H9 (cell line): Measurements from ENCODE around the gene MRPL55. TPM values are rescaled to one million over a fixed set of nuclear protein-coding genes. Genes with fewer than 3 reads are reported as not detected.
A peak's percentile ranks its signal among the peaks of the same experiment; 100 is the strongest.

Experiments used
- DNase-seq: peaks from one replicate; pipeline ENCODE4 v3.0.0-alpha.2; 2017
- H2AFZ ChIP-seq: one replicate; pipeline ENCODE4 v1.6.1; 2013; ENCODE audit warnings: mild to moderate bottlenecking, low read length, control low read depth, moderate library complexity
- H2AK5ac ChIP-seq: 2 replicates; pipeline ENCODE4 v1.6.1; 2013; ENCODE audit warnings: low read length, control low read depth, mixed read lengths; ENCODE audit not compliant: insufficient read length
- H2BK120ac ChIP-seq: one replicate; pipeline ENCODE4 v1.6.1; 2013; ENCODE audit warnings: low read depth, mild to moderate bottlenecking, low read length, control low read depth, inconsistent platforms; ENCODE audit not compliant: poor library complexity, severe bottlenecking
- H2BK12ac ChIP-seq: 2 replicates; pipeline ENCODE4 v1.6.1; 2013; ENCODE audit warnings: low read length, control low read depth, mixed read lengths, low read depth; ENCODE audit not compliant: insufficient read length
- H2BK15ac ChIP-seq: 2 replicates; pipeline ENCODE4 v1.6.1; 2013; ENCODE audit warnings: low read depth, low read length, control low read depth
- H2BK20ac ChIP-seq: one replicate; pipeline ENCODE4 v1.6.1; 2013; ENCODE audit warnings: low read depth, mild to moderate bottlenecking, low read length, control low read depth, inconsistent platforms; ENCODE audit not compliant: poor library complexity, severe bottlenecking
- H2BK5ac ChIP-seq: 2 replicates; pipeline ENCODE4 v1.6.1; 2013; ENCODE audit warnings: low read length, control low read depth, mixed read lengths; ENCODE audit not compliant: insufficient read length
- H3K14ac ChIP-seq: 2 replicates; pipeline ENCODE4 v1.6.1; 2013; ENCODE audit warnings: low read length, control low read depth; ENCODE audit not compliant: insufficient read depth
- H3K18ac ChIP-seq: 2 replicates; pipeline ENCODE4 v1.6.1; 2013; ENCODE audit warnings: low read depth, mild to moderate bottlenecking, mixed read lengths, low read length, control low read depth; ENCODE audit not compliant: insufficient read length
- H3K23ac ChIP-seq: 2 replicates; pipeline ENCODE4 v1.6.1; 2013; ENCODE audit warnings: low read length, control low read depth, mixed read lengths, low read depth; ENCODE audit not compliant: insufficient read length
- H3K23me2 ChIP-seq: 2 replicates; pipeline ENCODE4 v1.6.1; 2013; ENCODE audit warnings: low read depth, mild to moderate bottlenecking, mixed read lengths, low read length, control low read depth; ENCODE audit not compliant: insufficient read length, poor library complexity, severe bottlenecking
- H3K27ac ChIP-seq: 2 replicates; pipeline ENCODE4 v1.5.1; 2013; ENCODE audit warnings: low read length, control low read depth, mixed read lengths, low read depth; ENCODE audit not compliant: insufficient read length
- H3K27me3 ChIP-seq: 2 replicates; pipeline ENCODE4 v1.6.1; 2013; ENCODE audit warnings: low read length, control low read depth, inconsistent platforms; ENCODE audit not compliant: insufficient read depth
- H3K4ac ChIP-seq: 2 replicates; pipeline ENCODE4 v1.6.1; 2013; ENCODE audit warnings: low read depth, mild to moderate bottlenecking, control low read depth, inconsistent platforms, low read length, moderate library complexity
- H3K4me1 ChIP-seq: 2 replicates; pipeline ENCODE4 v1.6.1; 2013; ENCODE audit warnings: low read length, control low read depth, inconsistent platforms; ENCODE audit not compliant: insufficient read depth
- H3K4me2 ChIP-seq: 2 replicates; pipeline ENCODE4 v1.6.1; 2013; ENCODE audit warnings: low read length, control low read depth, mixed read lengths; ENCODE audit not compliant: insufficient read length, insufficient read depth
- H3K56ac ChIP-seq: 2 replicates; pipeline ENCODE4 v1.6.1; 2013; ENCODE audit warnings: low read depth, mild to moderate bottlenecking, mixed read lengths, low read length, control low read depth; ENCODE audit not compliant: insufficient read length
- H3K79me1 ChIP-seq: 2 replicates; pipeline ENCODE4 v1.6.1; 2013; ENCODE audit warnings: low read depth, mild to moderate bottlenecking, moderate library complexity, low read length, control low read depth, inconsistent platforms; ENCODE audit not compliant: insufficient read depth, poor library complexity, severe bottlenecking
- H3K79me2 ChIP-seq: 2 replicates; pipeline ENCODE4 v1.6.1; 2013; ENCODE audit warnings: low read length, control low read depth, inconsistent platforms; ENCODE audit not compliant: insufficient read depth
- H3K9ac ChIP-seq: 2 replicates; pipeline ENCODE4 v1.6.1; 2013; ENCODE audit warnings: low read length, control low read depth, mixed read lengths; ENCODE audit not compliant: insufficient read length; ENCODE audit errors: extremely low read depth
- H3K9me3 ChIP-seq: one replicate; pipeline ENCODE4 v1.6.1; 2013; ENCODE audit warnings: low read depth, low read length, inconsistent platforms; ENCODE audit not compliant: control insufficient read depth
- H3T11ph ChIP-seq: one replicate; pipeline ENCODE4 v1.6.1; 2013; ENCODE audit warnings: mild to moderate bottlenecking, low read length, control low read depth, inconsistent platforms
- H4K20me1 ChIP-seq: one replicate; pipeline ENCODE4 v1.6.1; 2013; ENCODE audit not compliant: control insufficient read depth, insufficient read length, insufficient read depth
- H4K5ac ChIP-seq: 2 replicates; pipeline ENCODE4 v1.6.1; 2013; ENCODE audit warnings: low read depth, mild to moderate bottlenecking, mixed read lengths, low read length, control low read depth; ENCODE audit not compliant: insufficient read length
- H4K8ac ChIP-seq: replicated peaks from 2 replicates; pipeline ENCODE4 v1.6.1; 2013; ENCODE audit warnings: low read length, control low read depth, mixed read lengths, low read depth; ENCODE audit not compliant: insufficient read length
- H4K91ac ChIP-seq: 2 replicates; pipeline ENCODE4 v1.6.1; 2013; ENCODE audit warnings: low read depth, mild to moderate bottlenecking, moderate library complexity, mixed read lengths, low read length, control low read depth; ENCODE audit not compliant: insufficient read length
- H3K27ac Mint-ChIP-seq, 3 experiments: 2 replicates in 2 of 3; 3 replicates in 1 of 3; pipeline ENCODE4 v1.8.0; 2020 to 2021; ENCODE audit warnings: mixed read lengths in 3 of 3, mild to moderate bottlenecking in 1 of 3, moderate library complexity in 1 of 3
- H3K27me3 Mint-ChIP-seq: 2 replicates; pipeline ENCODE4 v1.8.0; 2021; ENCODE audit warnings: low read depth, mild to moderate bottlenecking, moderate library complexity, mixed read lengths
- H3K36me3 Mint-ChIP-seq, 3 experiments: 2 replicates in 2 of 3; 3 replicates in 1 of 3; pipeline ENCODE4 v1.8.0; 2020 to 2021; ENCODE audit warnings: low read depth in 3 of 3, mixed read lengths in 3 of 3; ENCODE audit not compliant: insufficient read depth in 1 of 3
- H3K4me1 Mint-ChIP-seq, 2 experiments: 2 replicates each; pipeline ENCODE4 v1.8.0; 2020; ENCODE audit warnings: mixed read lengths in 2 of 2
- H3K4me3 Mint-ChIP-seq, 2 experiments: 2 replicates in 1 of 2; 3 replicates in 1 of 2; pipeline ENCODE4 v1.8.0; 2020 to 2021; ENCODE audit warnings: mild to moderate bottlenecking in 2 of 2, mixed read lengths in 2 of 2, moderate library complexity in 1 of 2
- H3K9me3 Mint-ChIP-seq, 2 experiments: 2 replicates in 1 of 2; 3 replicates in 1 of 2; pipeline ENCODE4 v1.8.0; 2020; ENCODE audit warnings: mild to moderate bottlenecking in 2 of 2, mixed read lengths in 2 of 2, moderate library complexity in 1 of 2
- CTCF ChIP-seq: fragments of 200-600 bp; sonication (generic); conservative IDR thresholded peaks from 3 replicates; pipeline ENCODE4 v1.8.0; 2021; ENCODE audit warnings: antibody characterized with exemption, mild to moderate bottlenecking
- WGBS: extraction: QIAGEN DNeasy Blood & Tissue Kit; methylation state at CpG from one replicate; pipeline ENCODE4 v1.1.7; 2013; ENCODE audit warnings: missing lambda C conversion rate, low lambda C conversion rate, mixed read lengths; ENCODE audit not compliant: insufficient read length; ENCODE audit errors: extremely low coverage; 5-methylcytosine and 5-hydroxymethylcytosine counted together
- total RNA-seq: library from RNA; stranded (reverse); gene quantifications from 2 replicates; pipeline ENCODE4 v1.2.1, GENCODE V29; 2021

Gene MRPL55
- total RNA-seq, 1 experiment from 2014 or later, result 62.3 TPM

- Histone ChIP-seq H3K9ac (no peak overlapping the region), H2BK5ac (no peak overlapping the region), H4K8ac (no peak overlapping the region), H4K5ac (no peak overlapping the region), H2BK120ac (no peak overlapping the region), H3K14ac (no peak overlapping the region), H3K79me2 (peaks cover 15% of the 10 kb centered on the region; the same call in 1 of the 2 replicates), H3K4ac (no peak overlapping the region), H3K23me2 (peaks cover 11% of the 10 kb centered on the region), H3K27ac (no peak overlapping the region), H2AFZ (no peak overlapping the region), H3K27me3 (no peaks in the 10 kb centered on the region), H4K20me1 (peaks cover 2% of the 10 kb centered on the region), H4K91ac (no peak overlapping the region), H3K4me1 (no peaks in the 10 kb centered on the region), H3K56ac (no peak overlapping the region), H2AK5ac (no peak overlapping the region), H2BK20ac (no peak overlapping the region), H2BK12ac (no peak overlapping the region), H3K4me2 (no peak overlapping the region), H3K9me3 (no peaks in the 10 kb centered on the region), H3K18ac (no peak overlapping the region), H3K23ac (no peak overlapping the region), H2BK15ac (no peak overlapping the region), H3K79me1 (peaks cover 8% of the 10 kb centered on the region), H3T11ph (no peak overlapping the region)
- H3K27me3 Mint-ChIP-seq, result peaks cover 14% of the 10 kb centered on the region
- H3K4me3 Mint-ChIP-seq, result peak overlapping the region in 1 of 2 experiments; percentile 91; a peak in 1 of 5 replicates
- peaks cover 4 to 15% of the 10 kb centered on the region in 2 experiments for H3K4me1 Mint-ChIP-seq
- no peak overlapping the region for H3K27ac Mint-ChIP-seq
- H3K36me3 Mint-ChIP-seq, result no peaks in the 10 kb centered on the region; a peak in 1 of 7 replicates
- H3K9me3 Mint-ChIP-seq, result no peaks in the 10 kb centered on the region
- no CpG with 5 or more reads among the region's 11 CpGs for whole genome bisulfite sequencing
- no peak for DNase-seq
- TF ChIP-seq CTCF, result no peak
Observed at GRCh38 chr1:228142701-228143136, 33.6 kb upstream of the MRPL55 start.
